VCaP (cell line): ENCODE measurements around the gene DENND1B.

Source experiments
- H3K27ac ChIP-seq: fragments of 450-650 bp; 2 replicates; pipeline ENCODE4 v1.5.1; 2017
- CTCF ChIP-seq: fragments of 450-650 bp; conservative IDR thresholded peaks from 2 replicates; pipeline ENCODE4 v1.5.1; 2017; ENCODE audit warnings: mild to moderate bottlenecking, moderate library complexity

DENND1B gene

GRCh38 chr1:197782722-197783360, 7.6 kb upstream of the DENND1B start:
- peak overlapping the region; percentile 98 for H3K27ac ChIP-seq
- no peak for TF ChIP-seq CTCF

- peak overlapping the region; percentile 98 for H3K27ac ChIP-seq
- TF ChIP-seq CTCF, result no peak
These were observed 6.9 kb upstream of the DENND1B start for GRCh38 chr1:197781968-197782721.

GRCh38 chr1:197779921-197780320, 4.6 kb upstream of the DENND1B start:
- no peak for TF ChIP-seq CTCF

GRCh38 chr1:197778366-197778945, 3.2 kb upstream of the DENND1B start:
- H3K27ac ChIP-seq, result no peak overlapping the region
- TF ChIP-seq CTCF, result no peak

More at GRCh38 chr1:197779921-197780320, 4.6 kb upstream of the DENND1B start:
- H3K27ac ChIP-seq, result no peak overlapping the region; the same call in 1 of the 2 replicates

- TF ChIP-seq CTCF, result no peak
- H3K27ac ChIP-seq, result peak overlapping the region; percentile 94
These were observed 1.2 kb upstream of the DENND1B start for GRCh38 chr1:197776351-197777105.

GRCh38 chr1:197774466-197775281, 606 bp downstream of the DENND1B start:
- no peak for TF ChIP-seq CTCF
- peak overlapping the region; percentile 94 for H3K27ac ChIP-seq
